Activated CD8-positive, alpha-beta memory T cell treated with anti-CD3 and anti-CD28 coated beads, Interleukin-2, amount 50 U/mL, for 1 hour (primary cell): ENCODE data around the gene RALGAPA2.

ENCODE experiments used
- DNase-seq: peaks from one replicate; pipeline ENCODE4 v3.0.0-alpha.2; 2020; ENCODE audit errors: extremely low read depth

RALGAPA2 gene

GRCh38 chr20:20437314-20437713, 275.1 kb downstream of the RALGAPA2 start:
- no peak for DNase-seq

GRCh38 chr20:20436689-20437088, 275.8 kb downstream of the RALGAPA2 start:
- DNase-seq: no peak

- no peak for DNase-seq
These were observed 277.0 kb downstream of the RALGAPA2 start for GRCh38 chr20:20435453-20435852.

- DNase-seq: no peak
These were observed 279.7 kb downstream of the RALGAPA2 start for GRCh38 chr20:20432618-20433286.

- no peak for DNase-seq
These were observed 282.4 kb downstream of the RALGAPA2 start for GRCh38 chr20:20430066-20430465.

- no peak for DNase-seq
These were observed 284.4 kb downstream of the RALGAPA2 start for GRCh38 chr20:20428067-20428466.

GRCh38 chr20:20427227-20427864, 285.1 kb downstream of the RALGAPA2 start:
- no peak for DNase-seq

- DNase-seq: no peak
These were observed 285.9 kb downstream of the RALGAPA2 start for GRCh38 chr20:20426655-20426907.

GRCh38 chr20:20425823-20426654, 286.4 kb downstream of the RALGAPA2 start:
- no peak for DNase-seq

GRCh38 chr20:20423117-20423516, 289.3 kb downstream of the RALGAPA2 start:
- DNase-seq: no peak

- DNase-seq: no peak
These were observed 294.4 kb downstream of the RALGAPA2 start for GRCh38 chr20:20417876-20418676.

- no peak for DNase-seq
These were observed 297.1 kb downstream of the RALGAPA2 start for GRCh38 chr20:20415321-20415720.

GRCh38 chr20:20414640-20415220, 297.7 kb downstream of the RALGAPA2 start:
- no peak for DNase-seq

GRCh38 chr20:20413810-20414281, 298.6 kb downstream of the RALGAPA2 start:
- no peak for DNase-seq

- DNase-seq: no peak
These were observed 299.7 kb downstream of the RALGAPA2 start for GRCh38 chr20:20412750-20413149.

- no peak for DNase-seq
These were observed 300.6 kb downstream of the RALGAPA2 start for GRCh38 chr20:20411836-20412235.

- DNase-seq: no peak
These were observed 301.0 kb downstream of the RALGAPA2 start for GRCh38 chr20:20411402-20411801.

- no peak for DNase-seq
These were observed 301.8 kb downstream of the RALGAPA2 start for GRCh38 chr20:20410678-20411077.

GRCh38 chr20:20409331-20409730, 303.1 kb downstream of the RALGAPA2 start:
- DNase-seq: no peak

- no peak for DNase-seq
These were observed 304.3 kb downstream of the RALGAPA2 start for GRCh38 chr20:20407891-20408805.

GRCh38 chr20:20406306-20406705, 306.1 kb downstream of the RALGAPA2 start:
- no peak for DNase-seq
